ENCODE data around the gene ZFHX3.
"Not testable (repeated sequence)": the region's sequence is repeated elsewhere in the genome, so short reads cannot be mapped to it uniquely, and the experiment has no call there.

Gene ZFHX3

GRCh38 chr16:72996291-72997062 lies 51.5 kb downstream of the ZFHX3 start:
- no peak for DNase-seq (ENCODE audit: low read depth in 2 of 2)

GRCh38 chr16:72995882-72996270 lies 52.1 kb downstream of the ZFHX3 start:
- DNase-seq (ENCODE audit: low read depth in 2 of 2), result not testable (repeated sequence)

GRCh38 chr16:72995151-72995881 lies 52.6 kb downstream of the ZFHX3 start:
- no peak for DNase-seq (ENCODE audit: low read depth in 2 of 2)

DNA sequence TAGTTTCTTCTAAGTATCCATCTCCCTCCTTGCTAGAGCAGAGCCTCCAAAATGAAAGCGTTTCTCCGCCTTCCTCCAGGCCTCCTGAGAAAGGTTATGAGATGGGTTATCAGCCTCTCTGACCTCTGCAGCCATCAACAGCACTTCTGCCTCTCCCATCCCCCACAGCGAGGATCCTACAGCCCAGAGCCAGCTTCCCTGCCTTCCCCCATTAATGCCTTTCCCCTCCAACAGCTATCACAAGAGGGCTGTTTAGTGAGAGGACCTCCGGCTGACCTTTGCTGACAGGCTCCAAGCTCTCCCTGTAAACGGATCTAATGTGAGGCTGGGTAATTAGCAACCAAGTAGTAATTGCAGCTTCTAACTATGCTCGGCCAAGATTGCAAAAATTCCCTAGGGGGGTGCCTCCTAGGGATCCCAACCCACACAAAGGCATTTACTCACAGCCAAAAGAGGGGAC lies 55.8 kb downstream of the ZFHX3 start:
- DNase-seq (ENCODE audit: low read depth in 2 of 2), result no peak

- no peak for DNase-seq (ENCODE audit: low read depth in 2 of 2)
Measured at GRCh38 chr16:72991644-72992043, 56.3 kb downstream of the ZFHX3 start.

DNA sequence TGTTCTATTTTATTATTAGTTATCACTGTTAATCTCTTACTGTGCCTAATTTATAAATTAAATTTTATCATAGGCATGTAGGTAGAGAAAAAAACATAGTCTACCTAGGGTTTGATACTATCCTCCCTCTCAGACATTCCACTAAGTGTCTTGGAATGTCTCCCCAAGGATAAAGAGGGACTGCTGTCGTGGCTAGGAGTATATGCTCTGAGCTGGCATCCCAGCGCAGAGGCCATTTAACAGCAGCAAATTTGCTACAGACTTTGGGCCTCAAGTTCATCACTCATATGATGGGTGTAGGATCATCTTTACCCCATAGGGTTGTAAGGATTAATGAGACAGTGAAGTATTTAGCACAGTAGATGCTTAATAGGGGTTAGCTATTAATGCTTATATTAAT lies 56.7 kb downstream of the ZFHX3 start:
- no peak for DNase-seq (ENCODE audit: low read depth in 2 of 2)

DNA sequence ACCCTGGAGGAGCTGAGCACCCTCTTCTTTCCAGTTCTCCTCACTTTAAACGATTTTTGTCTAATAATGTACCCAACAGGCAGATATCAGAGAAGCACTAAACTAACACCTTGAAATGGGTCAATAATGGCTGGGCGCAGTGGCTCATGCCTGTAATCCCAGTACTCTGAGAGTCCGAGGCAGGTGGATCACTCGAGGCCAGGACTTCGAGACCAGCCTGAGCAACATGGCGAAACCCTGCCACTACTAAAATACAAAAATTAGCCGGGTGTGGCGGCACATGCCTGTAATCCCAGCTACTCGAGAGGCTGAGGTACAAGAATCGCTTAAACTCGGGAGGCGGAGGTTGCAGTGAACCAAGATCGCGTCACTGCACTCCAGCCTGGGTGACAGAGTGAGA lies 57.4 kb downstream of the ZFHX3 start:
- DNase-seq (ENCODE audit: low read depth in 2 of 2), result no peak

DNA sequence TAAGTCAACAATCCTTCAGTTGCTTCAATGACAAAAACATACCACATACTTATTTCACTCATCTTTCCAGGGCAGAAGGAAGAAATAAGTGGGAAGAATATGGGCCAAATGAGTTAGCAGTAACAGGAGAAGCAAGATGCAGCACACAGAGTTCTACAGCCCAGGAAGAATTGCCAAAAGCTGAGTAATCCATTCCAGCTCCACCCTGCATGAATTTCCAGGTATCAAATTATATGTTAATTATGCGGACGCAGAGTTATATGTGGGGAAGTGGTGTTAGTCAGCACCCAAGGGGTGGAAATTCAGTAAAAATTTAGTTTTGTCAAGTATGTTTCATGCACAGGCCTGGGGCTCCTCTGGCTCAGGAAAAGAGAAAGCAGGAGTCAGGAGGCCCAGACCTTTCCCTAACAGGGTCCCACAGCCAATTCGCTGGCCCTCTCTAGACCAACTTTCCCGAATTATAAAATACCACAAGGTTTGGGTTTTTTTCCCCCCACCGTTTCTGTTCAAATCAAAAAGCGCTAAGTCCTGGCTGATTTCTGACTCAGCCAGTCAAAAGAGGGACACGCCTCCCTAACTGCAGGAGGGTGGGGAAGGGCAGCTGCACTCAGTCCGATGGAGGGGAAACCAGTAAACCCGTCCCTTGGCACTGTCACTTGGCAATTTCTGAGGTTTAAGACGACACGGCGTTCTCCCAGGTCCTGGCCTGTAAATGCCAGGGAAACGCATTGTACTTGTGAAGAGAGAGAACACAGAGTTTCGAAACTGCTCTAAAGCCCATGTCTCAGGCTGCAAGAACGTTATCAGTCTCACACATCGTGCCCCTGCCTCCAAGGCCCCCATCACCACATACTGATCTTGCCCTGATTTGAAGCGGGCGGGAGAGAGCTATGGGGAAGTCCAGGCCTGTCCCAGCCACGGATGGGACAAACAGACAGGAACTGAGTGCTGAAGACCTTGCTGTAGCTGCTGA lies 58.1 kb downstream of the ZFHX3 start:
- no peak for DNase-seq (ENCODE audit: low read depth in 2 of 2)

GRCh38 chr16:72989203-72989578 lies 58.7 kb downstream of the ZFHX3 start:
- not testable (repeated sequence) for DNase-seq (ENCODE audit: low read depth in 2 of 2)

DNA sequence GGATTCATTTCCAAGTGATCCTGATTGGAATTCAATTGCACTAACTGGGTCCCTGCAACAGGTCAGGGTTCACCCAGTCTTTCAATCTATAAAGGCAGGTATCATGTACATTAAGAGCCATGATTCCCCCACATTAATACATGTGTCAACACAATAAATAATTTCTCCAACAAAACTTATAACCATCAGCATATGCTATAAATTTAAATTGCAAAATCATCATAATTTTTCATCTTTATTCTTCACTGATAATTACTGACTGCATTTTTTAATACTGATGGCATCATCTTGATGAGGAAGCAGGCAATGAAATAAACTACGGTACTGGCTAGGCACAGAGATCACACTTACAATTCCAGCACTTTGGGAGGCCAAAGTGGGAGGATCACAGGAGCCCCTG lies 59.4 kb downstream of the ZFHX3 start:
- DNase-seq (ENCODE audit: low read depth in 2 of 2), result no peak

- no peak for DNase-seq (ENCODE audit: low read depth in 2 of 2)
Measured at GRCh38 chr16:72987480-72987901, 60.4 kb downstream of the ZFHX3 start.

- DNase-seq (ENCODE audit: low read depth in 2 of 2), result no peak
Measured at GRCh38 chr16:72985995-72986394, 61.9 kb downstream of the ZFHX3 start.

GRCh38 chr16:72985148-72985941 lies 62.6 kb downstream of the ZFHX3 start:
- DNase-seq (ENCODE audit: low read depth in 2 of 2), result no peak

- no peak for DNase-seq (ENCODE audit: low read depth in 2 of 2)
Measured at GRCh38 chr16:72983728-72984350, 64.1 kb downstream of the ZFHX3 start.

GRCh38 chr16:72983241-72983640 lies 64.7 kb downstream of the ZFHX3 start:
- no peak for DNase-seq (ENCODE audit: low read depth in 2 of 2)

DNA sequence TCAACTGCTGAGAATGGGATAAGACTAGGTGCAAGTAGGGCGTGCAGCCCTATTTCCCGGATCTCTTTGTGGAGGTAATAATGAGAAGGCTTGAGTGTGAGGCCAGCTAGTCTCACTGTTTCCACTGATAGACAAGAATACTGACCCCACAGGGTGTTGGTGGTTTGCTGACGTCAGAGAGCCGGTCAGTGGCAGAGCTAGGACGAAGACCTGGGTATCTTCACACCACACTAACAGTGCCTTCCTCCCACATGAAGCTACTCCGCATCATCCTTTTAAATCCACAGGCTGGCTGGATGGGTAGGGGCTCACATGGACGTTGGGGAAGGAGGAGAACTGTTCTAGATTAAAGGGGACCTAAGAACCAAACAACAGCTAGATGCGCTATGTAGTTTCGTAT lies 68.0 kb downstream of the ZFHX3 start:
- DNase-seq (ENCODE audit: low read depth in 2 of 2), result no peak

DNA sequence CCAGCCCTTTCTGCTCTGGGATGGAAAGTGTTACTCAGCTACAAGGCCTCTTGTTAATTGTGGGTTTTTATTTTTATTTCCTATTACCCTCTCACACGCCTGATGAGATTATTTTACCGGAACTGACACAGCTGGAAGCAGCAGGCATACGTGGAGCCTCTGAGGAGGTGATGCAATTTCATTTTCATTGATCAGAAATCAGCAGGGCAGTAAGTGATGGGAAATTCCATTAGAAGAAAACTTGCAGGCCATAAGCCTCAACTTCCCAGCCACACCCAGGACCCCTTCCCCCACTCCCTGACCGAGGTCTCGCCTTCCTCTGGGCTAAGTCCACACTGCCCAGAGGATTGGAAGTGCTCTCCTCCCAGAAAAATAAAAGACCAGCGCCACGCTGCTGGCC lies 69.7 kb downstream of the ZFHX3 start:
- no peak for DNase-seq (ENCODE audit: low read depth in 2 of 2)

GRCh38 chr16:72977127-72977526 lies 70.8 kb downstream of the ZFHX3 start:
- no peak for DNase-seq (ENCODE audit: low read depth in 2 of 2)

DNA sequence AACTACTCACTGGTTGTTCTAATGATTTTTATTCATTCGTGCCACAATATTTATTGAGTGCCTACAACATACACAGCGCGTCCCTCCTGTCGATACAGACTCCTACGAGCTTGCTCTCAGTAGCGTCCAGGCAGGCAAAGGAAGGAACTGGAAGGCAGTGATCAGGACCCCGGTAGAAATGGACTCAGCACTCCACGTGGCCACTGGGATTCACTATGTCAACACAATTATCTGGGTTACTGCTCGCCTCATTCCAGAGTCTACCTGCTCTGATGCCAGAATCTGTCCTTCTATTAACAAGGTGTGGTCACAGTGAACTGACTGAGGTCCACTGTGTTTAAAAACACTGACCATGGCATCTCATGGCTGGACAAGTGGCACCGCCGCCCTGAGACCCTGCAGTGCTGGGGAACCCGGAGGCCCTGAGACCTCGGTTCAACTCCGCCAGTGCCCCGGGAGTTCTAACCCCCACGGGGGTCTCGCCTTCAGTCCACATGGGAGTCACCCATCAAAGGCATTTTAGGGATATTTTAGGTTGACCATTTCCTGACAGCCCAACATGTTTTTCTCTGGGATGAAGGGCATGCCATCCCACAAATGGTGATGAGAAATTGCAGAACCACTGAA lies 71.4 kb downstream of the ZFHX3 start:
- no peak for DNase-seq (ENCODE audit: low read depth in 2 of 2)

- DNase-seq (ENCODE audit: low read depth in 2 of 2), result no peak
Measured at GRCh38 chr16:72975809-72976437, 72.0 kb downstream of the ZFHX3 start.

All from stimulated activated CD4-positive, alpha-beta T cell treated with anti-CD3 and anti-CD28 coated beads, Interleukin-15, amount 100 ng/mL, for 48 hours (primary cell).